Fibroblast of the aortic adventitia (primary cell): ENCODE data around the gene SUCLG2. TPM values are rescaled to one million over a fixed set of nuclear protein-coding genes. Genes with fewer than 3 reads are reported as not detected.

Experiments used
- DNase-seq: peaks from one replicate; pipeline ENCODE4 v3.0.0-alpha.2; 2010; ENCODE audit warnings: low read depth
- H3K4me3 ChIP-seq: 2 replicates; pipeline ENCODE4 v1.5.1; 2011; ENCODE audit warnings: low read depth, mild to moderate bottlenecking, control low read depth, low read length, moderate library complexity
- total RNA-seq: library from RNA; depleted of rRNA; stranded (reverse); fragments of >200 nt; gene quantifications from 2 replicates; pipeline ENCODE4 v1.2.3, GENCODE V29; 2012; ENCODE audit warnings: low replicate concordance
- TF ChIP-seq, protein P1 (sequence below): IDR thresholded peaks from 2 replicates; pipeline ENCODE4 v1.5.1; 2011; ENCODE audit warnings: mild to moderate bottlenecking, low read length, control low read depth, inconsistent platforms; ENCODE audit not compliant: insufficient read depth

Gene SUCLG2
- total RNA-seq, 1 donor, result 73.9 TPM

DNA sequence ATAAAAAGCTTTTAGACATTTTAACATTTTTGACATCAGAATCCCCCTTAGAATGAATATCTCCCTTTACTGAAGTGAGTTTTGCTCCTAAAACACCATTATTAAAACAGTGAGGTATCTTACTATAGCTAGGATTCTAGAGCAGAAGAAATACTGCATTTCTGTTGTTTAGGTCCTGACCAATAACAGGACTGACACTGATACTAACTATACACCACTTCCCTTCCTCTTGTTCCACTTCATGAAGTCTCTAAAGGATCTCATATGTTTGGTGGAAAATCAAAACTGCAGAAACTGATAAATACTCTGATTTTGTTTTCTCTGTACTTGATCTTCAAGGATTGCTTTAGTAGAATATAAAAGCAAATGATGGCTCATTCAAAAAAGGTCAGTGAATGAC, 230.7 kb downstream of the SUCLG2 start:
- no peak overlapping the region for H3K4me3 ChIP-seq
- DNase-seq, result no peak
- TF ChIP-seq, protein P1, sequence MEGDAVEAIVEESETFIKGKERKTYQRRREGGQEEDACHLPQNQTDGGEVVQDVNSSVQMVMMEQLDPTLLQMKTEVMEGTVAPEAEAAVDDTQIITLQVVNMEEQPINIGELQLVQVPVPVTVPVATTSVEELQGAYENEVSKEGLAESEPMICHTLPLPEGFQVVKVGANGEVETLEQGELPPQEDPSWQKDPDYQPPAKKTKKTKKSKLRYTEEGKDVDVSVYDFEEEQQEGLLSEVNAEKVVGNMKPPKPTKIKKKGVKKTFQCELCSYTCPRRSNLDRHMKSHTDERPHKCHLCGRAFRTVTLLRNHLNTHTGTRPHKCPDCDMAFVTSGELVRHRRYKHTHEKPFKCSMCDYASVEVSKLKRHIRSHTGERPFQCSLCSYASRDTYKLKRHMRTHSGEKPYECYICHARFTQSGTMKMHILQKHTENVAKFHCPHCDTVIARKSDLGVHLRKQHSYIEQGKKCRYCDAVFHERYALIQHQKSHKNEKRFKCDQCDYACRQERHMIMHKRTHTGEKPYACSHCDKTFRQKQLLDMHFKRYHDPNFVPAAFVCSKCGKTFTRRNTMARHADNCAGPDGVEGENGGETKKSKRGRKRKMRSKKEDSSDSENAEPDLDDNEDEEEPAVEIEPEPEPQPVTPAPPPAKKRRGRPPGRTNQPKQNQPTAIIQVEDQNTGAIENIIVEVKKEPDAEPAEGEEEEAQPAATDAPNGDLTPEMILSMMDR, result no peak

DNA sequence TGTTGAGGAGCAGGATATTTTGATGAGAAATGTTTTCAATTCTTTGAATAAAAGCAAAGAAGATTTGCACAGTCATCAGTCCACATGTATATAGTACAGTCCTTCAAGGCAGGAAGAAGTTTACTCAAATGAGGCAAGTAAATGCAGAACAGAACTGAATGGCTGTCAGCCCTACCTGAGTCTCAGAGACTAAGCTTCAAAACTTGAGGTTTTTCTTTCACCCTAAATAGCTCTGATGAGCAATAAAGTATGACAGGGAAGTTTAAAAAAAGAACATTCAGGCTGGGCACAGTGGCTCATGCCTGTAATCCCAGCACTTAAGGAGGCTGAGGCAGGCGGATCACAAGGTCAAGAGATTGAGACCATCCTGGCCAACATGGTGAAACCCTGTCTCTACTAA, 232.5 kb downstream of the SUCLG2 start:
- TF ChIP-seq, protein P1, result no peak
- DNase-seq, result no peak
- H3K4me3 ChIP-seq, result no peak overlapping the region

DNA sequence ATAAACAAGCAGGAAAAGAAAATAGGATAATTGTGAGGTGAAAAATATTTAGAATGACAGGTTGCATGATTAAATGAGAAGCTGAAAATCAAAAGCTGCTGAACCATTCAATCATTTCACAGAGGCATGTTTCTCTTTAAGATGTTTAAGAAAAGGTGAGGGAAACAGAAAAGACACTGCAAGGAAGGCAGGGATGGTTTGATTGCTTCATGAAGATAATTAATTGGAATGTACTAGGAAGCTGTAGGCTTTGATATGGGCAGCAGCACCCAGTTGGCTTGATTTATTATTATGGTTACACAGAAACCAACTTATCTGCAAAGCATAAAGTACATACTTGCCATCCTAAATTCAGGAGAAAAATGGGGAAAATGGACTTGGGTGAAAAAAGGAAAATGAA, 234.6 kb downstream of the SUCLG2 start:
- TF ChIP-seq, protein P1, result no peak
- no peak overlapping the region for H3K4me3 ChIP-seq
- no peak for DNase-seq

DNA sequence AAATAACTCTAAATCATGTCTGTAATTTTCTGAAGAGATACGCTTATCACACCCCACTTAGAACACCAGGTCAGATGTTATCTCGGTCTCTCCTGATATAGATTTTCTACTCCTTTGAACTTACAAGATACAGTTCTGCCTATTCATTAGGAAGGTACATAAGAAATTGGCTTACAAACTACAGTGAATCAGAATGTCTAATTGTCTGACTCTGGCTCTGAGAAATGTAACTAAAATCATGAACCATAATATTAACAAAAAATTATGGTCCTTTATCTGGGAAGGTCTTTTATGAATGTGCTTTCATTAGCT, 235.2 kb downstream of the SUCLG2 start:
- no peak for DNase-seq
- H3K4me3 ChIP-seq, result no peak overlapping the region
- TF ChIP-seq, protein P1, result no peak

DNA sequence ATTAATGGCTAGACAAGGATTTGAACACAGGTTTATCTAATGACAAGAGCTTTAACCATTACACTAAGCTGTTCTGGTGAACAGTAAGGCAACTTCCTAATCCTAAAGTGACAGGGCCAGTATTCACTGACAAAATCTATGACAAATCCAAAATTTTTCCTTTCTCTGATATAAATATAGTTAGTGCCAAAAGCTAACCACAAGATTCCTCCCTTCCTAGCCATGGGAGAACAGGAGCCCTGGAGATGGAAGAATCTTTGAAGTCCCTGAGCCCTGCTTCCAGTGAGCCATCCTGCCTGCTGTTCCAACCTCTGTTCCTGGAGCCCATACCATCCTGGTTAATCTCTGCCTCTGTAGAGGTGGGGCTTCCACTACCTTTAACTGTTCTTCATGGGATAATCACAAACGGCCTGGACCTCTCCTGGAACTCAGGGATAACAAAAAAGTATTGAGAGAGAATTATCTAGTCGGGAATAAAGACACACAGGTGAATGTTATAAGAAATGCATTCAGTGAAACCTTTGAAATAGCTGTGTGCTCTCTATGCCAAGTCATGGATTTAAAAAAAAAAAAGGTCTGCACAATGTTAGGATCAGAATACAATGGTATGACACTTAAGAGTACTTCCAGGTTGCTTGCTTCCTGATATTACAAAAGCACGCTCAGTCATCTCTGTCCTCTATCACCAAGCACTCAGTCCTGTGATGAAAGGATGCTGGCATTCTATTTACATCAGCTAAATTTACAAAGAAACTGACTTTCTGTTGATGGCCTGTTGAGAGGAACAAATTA, 235.8 kb downstream of the SUCLG2 start:
- no peak overlapping the region for H3K4me3 ChIP-seq
- DNase-seq, result peak; percentile 40
- TF ChIP-seq, protein P1, result no peak

DNA sequence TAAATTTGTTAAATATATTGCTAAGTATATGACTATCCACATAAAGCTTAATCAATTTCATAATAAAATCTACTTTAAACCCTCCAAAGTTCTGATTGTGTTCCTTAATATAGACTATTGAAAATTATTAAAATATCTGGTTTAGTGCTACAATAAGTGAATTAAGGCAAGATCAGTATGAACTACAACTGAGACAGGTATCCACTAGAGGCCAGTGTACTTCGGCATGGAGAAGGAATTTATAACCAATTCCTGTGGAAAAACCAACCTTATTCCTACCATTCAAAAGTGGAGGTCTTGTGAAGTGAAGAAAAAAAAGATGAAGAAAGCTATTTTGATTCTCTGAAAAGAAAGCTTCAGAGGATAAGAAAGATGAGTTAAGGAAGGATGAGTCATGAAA, 237.7 kb downstream of the SUCLG2 start:
- TF ChIP-seq, protein P1, result no peak

DNA sequence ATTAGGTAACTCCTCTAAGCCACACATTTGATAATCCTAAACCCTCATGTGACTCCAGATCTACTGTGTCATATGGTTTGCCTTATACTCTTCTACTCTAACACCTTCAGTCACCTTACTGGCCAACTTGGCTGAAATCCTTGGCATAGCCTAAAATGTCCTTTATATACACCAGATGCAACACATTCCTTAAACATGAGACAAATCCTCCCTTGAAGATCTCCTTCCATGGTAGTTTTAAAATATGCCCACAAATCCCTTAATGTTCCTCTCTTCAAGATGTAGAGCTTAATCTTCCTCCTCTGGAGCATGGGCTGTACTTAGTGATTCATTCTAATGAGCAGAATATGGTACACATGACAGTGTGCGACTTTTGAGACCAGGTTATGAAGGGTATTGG, 238.9 kb downstream of the SUCLG2 start:
- TF ChIP-seq, protein P1, result no peak
- no peak overlapping the region for H3K4me3 ChIP-seq
- peak; percentile 66 for DNase-seq

More for the DNA sequence above, 237.7 kb downstream of the SUCLG2 start:
- no peak for DNase-seq
- H3K4me3 ChIP-seq, result no peak overlapping the region
